Fibroblast of peridontal ligament (primary cell): ENCODE measurements around the gene EMILIN2.

Experiments used
- DNase-seq: peaks from one replicate; pipeline ENCODE4 v3.0.0-alpha.2; 2010; ENCODE audit errors: extremely low read depth

EMILIN2 gene

GRCh38 chr18:2878656-2879330 lies 32.0 kb downstream of the EMILIN2 start:
- no peak for DNase-seq

- no peak for DNase-seq
These were observed 33.1 kb downstream of the EMILIN2 start for GRCh38 chr18:2879889-2880288.

- no peak for DNase-seq
These were observed 33.7 kb downstream of the EMILIN2 start for GRCh38 chr18:2880473-2880872.

- DNase-seq: peak; percentile 50
These were observed 34.5 kb downstream of the EMILIN2 start for GRCh38 chr18:2881088-2881839.

- DNase-seq: no peak
These were observed 35.0 kb downstream of the EMILIN2 start for GRCh38 chr18:2881840-2882195.

GRCh38 chr18:2882201-2882600 lies 35.4 kb downstream of the EMILIN2 start:
- no peak for DNase-seq

- DNase-seq: no peak
These were observed 36.4 kb downstream of the EMILIN2 start for GRCh38 chr18:2883076-2883735.

- no peak for DNase-seq
These were observed 38.0 kb downstream of the EMILIN2 start for GRCh38 chr18:2884706-2885285.

- DNase-seq: no peak
These were observed 40.7 kb downstream of the EMILIN2 start for GRCh38 chr18:2887470-2887869.

GRCh38 chr18:2889761-2890192 lies 43.0 kb downstream of the EMILIN2 start:
- DNase-seq: no peak

- DNase-seq: no peak
These were observed 43.8 kb downstream of the EMILIN2 start for GRCh38 chr18:2890606-2891005.

GRCh38 chr18:2891526-2892431 lies 45.0 kb downstream of the EMILIN2 start:
- DNase-seq: no peak

GRCh38 chr18:2893056-2893455 lies 46.2 kb downstream of the EMILIN2 start:
- no peak for DNase-seq

GRCh38 chr18:2893676-2894075 lies 46.9 kb downstream of the EMILIN2 start:
- DNase-seq: no peak

GRCh38 chr18:2894131-2894840 lies 47.5 kb downstream of the EMILIN2 start:
- DNase-seq: no peak

GRCh38 chr18:2894841-2895370 lies 48.1 kb downstream of the EMILIN2 start:
- no peak for DNase-seq

GRCh38 chr18:2895391-2895790 lies 48.6 kb downstream of the EMILIN2 start:
- DNase-seq: no peak

GRCh38 chr18:2896990-2897389 lies 50.2 kb downstream of the EMILIN2 start:
- no peak for DNase-seq

- no peak for DNase-seq
These were observed 50.8 kb downstream of the EMILIN2 start for GRCh38 chr18:2897448-2898185.

- DNase-seq: no peak
These were observed 51.4 kb downstream of the EMILIN2 start for GRCh38 chr18:2898186-2898640.
